Breast epithelium (tissue), 4 donors: Measurements from ENCODE around the gene ACOXL. TPM values are rescaled to one million over a fixed set of nuclear protein-coding genes. Genes with fewer than 3 reads are reported as not detected.

Experiments used
- DNase-seq, 2 donors: peaks; one replicate each; pipeline ENCODE4 v3.0.0-alpha.2; 2019; ENCODE audit warnings: low spot score in 2 of 2
- H3K27ac ChIP-seq, 2 donors: fragments of 200-600 bp; sonication (generic) in 1 of 2; one replicate each; pipeline ENCODE4 v1.5.1; 2016 to 2019; ENCODE audit warnings: mild to moderate bottlenecking in 1 of 2
- H3K27me3 ChIP-seq, 2 donors: fragments of 200-600 bp; sonication (generic) in 1 of 2; one replicate each; pipeline versions ENCODE4 v1.5.1 to v1.6.0; 2017 to 2019; ENCODE audit warnings: control low read depth in 1 of 2, mild to moderate bottlenecking in 1 of 2
- H3K36me3 ChIP-seq: fragments of 200-600 bp; one replicate; pipeline ENCODE4 v1.5.1; 2019
- H3K4me1 ChIP-seq, 2 donors: fragments of 200-600 bp; sonication (generic); one replicate each; pipeline ENCODE4 v1.5.1; 2016 to 2019; ENCODE audit warnings: control low read depth in 1 of 2
- H3K4me3 ChIP-seq, 3 donors: fragments of 200-600 bp; sonication (generic); 1 replicate in 2 of 3; 2 replicates in 1 of 3; pipeline ENCODE4 v1.5.1; 2016 to 2019; ENCODE audit warnings: mild to moderate bottlenecking in 3 of 3, moderate library complexity in 2 of 3
- H3K9me3 ChIP-seq, 2 donors: fragments of 200-600 bp; sonication (generic) in 1 of 2; one replicate each; pipeline ENCODE4 v1.5.1; 2016 to 2019; ENCODE audit warnings: control low read depth in 1 of 2
- POLR2A ChIP-seq: fragments of 450-650 bp; IDR thresholded peaks from one replicate; pipeline ENCODE4 v1.6.1; 2016; ENCODE audit warnings: antibody characterized with exemption, mild to moderate bottlenecking, moderate library complexity
- POLR2AphosphoS5 ChIP-seq, 3 donors: sonication (generic); formaldehyde crosslinking; IDR thresholded peaks; one replicate each; pipeline ENCODE4 v1.6.1; 2017; ENCODE audit warnings: antibody characterized with exemption in 3 of 3
- intact Hi-C: fragments of 100-400 bp; cut with DNase I; formaldehyde crosslinking; loops from one replicate; pipeline ENCODE4 v1.15.1; 2023; ENCODE audit warnings: low total_unique reads
- total RNA-seq, 3 donors: library from RNA; depleted of rRNA; stranded (reverse); fragments of >200 nt; gene quantifications; one replicate each; pipeline ENCODE4 v1.1.0, GENCODE V29; 2016
- TF ChIP-seq, protein P1 (sequence below), 3 donors: fragments of 450-650 bp; IDR thresholded peaks; one replicate each; pipeline ENCODE4 v1.5.1; 2016 to 2017; ENCODE audit warnings: antibody characterized with exemption in 3 of 3, mild to moderate bottlenecking in 3 of 3, moderate library complexity in 3 of 3

The ACOXL gene
- total RNA-seq, 3 donors from 2014 or later = not detected

DNA sequence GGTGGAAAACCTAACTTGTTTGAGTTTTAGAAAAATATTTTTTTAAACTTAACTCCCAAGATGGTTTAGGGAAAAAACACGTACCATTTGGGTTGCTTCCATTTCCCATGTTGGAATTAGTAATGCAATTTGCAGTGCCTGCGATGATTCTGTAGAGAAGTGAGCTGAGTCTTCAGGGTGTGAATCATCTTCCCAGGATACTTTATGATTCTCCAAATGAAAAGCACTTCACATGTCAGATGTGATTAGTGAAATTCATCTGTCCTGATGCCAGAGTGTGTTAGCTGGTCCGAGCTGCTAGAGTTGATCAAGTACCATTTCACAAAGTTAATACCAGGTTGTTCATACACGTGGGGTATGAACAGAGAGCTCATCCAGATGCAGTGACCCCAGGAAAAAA is 59.1 kb downstream of the ACOXL start:
- DNase-seq = no peak
- intact Hi-C loops = no loop called here
- peaks cover 0 to 30% of the 10 kb centered on the region in 2 donors for H3K27me3 ChIP-seq
- H3K36me3 ChIP-seq = no peaks in the 10 kb centered on the region
- no peaks in the 10 kb centered on the region for H3K9me3 ChIP-seq
- H3K27ac ChIP-seq = no peak overlapping the region
- TF ChIP-seq POLR2A = no peak
- TF ChIP-seq, protein P1, sequence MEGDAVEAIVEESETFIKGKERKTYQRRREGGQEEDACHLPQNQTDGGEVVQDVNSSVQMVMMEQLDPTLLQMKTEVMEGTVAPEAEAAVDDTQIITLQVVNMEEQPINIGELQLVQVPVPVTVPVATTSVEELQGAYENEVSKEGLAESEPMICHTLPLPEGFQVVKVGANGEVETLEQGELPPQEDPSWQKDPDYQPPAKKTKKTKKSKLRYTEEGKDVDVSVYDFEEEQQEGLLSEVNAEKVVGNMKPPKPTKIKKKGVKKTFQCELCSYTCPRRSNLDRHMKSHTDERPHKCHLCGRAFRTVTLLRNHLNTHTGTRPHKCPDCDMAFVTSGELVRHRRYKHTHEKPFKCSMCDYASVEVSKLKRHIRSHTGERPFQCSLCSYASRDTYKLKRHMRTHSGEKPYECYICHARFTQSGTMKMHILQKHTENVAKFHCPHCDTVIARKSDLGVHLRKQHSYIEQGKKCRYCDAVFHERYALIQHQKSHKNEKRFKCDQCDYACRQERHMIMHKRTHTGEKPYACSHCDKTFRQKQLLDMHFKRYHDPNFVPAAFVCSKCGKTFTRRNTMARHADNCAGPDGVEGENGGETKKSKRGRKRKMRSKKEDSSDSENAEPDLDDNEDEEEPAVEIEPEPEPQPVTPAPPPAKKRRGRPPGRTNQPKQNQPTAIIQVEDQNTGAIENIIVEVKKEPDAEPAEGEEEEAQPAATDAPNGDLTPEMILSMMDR (IDR thresholded peaks at IDR 0.05) = no peak
- TF ChIP-seq POLR2AphosphoS5 (IDR thresholded peaks at IDR 0.05) = no peak
- no peaks in the 10 kb centered on the region for H3K4me1 ChIP-seq
- no peak overlapping the region for H3K4me3 ChIP-seq

DNA sequence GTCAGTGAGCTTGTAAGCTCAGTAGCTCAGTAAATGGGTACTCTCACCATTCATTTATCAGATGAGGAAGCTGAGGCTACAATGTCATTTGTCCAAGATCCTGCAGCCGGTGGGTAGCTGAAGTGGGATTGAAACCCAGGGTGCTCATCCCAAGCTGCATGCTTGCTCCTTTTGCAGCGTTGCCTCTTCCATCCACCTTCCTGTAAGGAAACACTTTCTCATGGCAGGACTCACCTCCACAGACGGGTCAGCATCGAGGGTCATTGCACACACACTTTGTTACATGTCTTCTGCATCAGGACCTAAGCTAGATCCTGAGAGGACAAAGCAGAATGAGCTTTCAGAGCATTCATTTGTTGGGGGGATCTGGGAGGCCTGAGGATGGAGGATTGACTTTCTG is 60.7 kb downstream of the ACOXL start:
- intact Hi-C loops = no loop called here
- TF ChIP-seq, protein P1 (IDR thresholded peaks at IDR 0.05) = no peak
- TF ChIP-seq POLR2A (no peak), POLR2AphosphoS5 (IDR thresholded peaks at IDR 0.05) (no peak)
- no peak for DNase-seq
- Histone ChIP-seq H3K27ac (no peak overlapping the region), H3K4me3 (no peak overlapping the region), H3K27me3 (peaks cover 0 to 28% of the 10 kb centered on the region in 2 donors), H3K4me1 (no peaks in the 10 kb centered on the region), H3K9me3 (no peaks in the 10 kb centered on the region), H3K36me3 (no peaks in the 10 kb centered on the region)

DNA sequence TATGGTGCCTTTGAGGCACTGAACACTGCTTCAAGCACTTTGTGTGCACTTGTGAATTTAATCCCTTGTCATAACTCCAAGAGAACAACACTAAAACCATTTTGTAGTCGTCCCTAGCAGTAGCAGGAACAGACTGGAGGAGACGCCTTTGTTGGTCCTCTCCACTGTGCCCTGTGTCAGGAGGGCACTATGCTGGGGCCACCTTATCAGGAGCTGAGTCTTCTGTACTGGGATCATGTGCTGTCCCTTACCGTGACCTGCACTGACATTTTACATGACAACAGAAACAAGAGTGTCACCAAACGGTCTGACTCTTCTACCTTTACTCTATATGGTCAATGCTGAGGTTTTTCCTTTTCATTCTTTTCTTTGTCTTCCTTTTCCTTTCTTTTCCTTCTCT is 62.0 kb downstream of the ACOXL start:
- H3K27ac ChIP-seq = no peak overlapping the region
- intact Hi-C loops = loop anchor here (2.0 kb wide), 1 partner anchor 58 kb away; no protein-coding TSS in a partner anchor
- no peak for DNase-seq
- H3K4me3 ChIP-seq = no peak overlapping the region
- peaks cover 0 to 28% of the 10 kb centered on the region in 2 donors for H3K27me3 ChIP-seq
- H3K9me3 ChIP-seq = no peaks in the 10 kb centered on the region
- TF ChIP-seq POLR2A = no peak
- TF ChIP-seq, protein P1 (IDR thresholded peaks at IDR 0.05) = no peak
- TF ChIP-seq POLR2AphosphoS5 (IDR thresholded peaks at IDR 0.05) = no peak
- no peaks in the 10 kb centered on the region for H3K36me3 ChIP-seq
- H3K4me1 ChIP-seq = no peaks in the 10 kb centered on the region

DNA sequence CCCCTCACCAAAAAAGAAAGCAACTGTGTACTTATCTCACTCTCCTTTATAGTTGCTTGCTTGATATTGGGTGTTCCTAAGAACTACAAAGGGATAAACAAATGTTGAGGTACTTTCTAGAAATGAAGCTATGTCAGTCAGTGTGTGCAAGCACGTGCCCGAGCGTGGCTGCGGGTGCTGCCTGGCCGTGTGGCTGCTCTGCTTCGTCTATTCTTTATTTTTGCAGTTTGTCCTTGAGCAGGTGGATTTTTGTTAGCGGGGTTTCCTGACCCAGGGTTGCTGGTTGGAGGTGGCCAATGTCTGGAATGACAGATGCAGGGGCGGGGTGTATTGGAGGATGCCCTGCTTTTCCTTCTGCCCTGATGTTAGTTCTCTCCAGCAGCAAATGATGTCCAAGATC is 62.6 kb downstream of the ACOXL start:
- Histone ChIP-seq H3K36me3 (no peaks in the 10 kb centered on the region), H3K9me3 (no peaks in the 10 kb centered on the region), H3K4me1 (no peaks in the 10 kb centered on the region), H3K27me3 (peaks cover 0 to 28% of the 10 kb centered on the region in 2 donors), H3K4me3 (no peak overlapping the region), H3K27ac (no peak overlapping the region)
- no peak for TF ChIP-seq POLR2AphosphoS5 (IDR thresholded peaks at IDR 0.05)
- TF ChIP-seq, protein P1 (IDR thresholded peaks at IDR 0.05) = no peak
- no peak for TF ChIP-seq POLR2A
- no peak for DNase-seq
- intact Hi-C loops = loop anchor here (2.0 kb wide), 1 partner anchor 58 kb away; no protein-coding TSS in a partner anchor

DNA sequence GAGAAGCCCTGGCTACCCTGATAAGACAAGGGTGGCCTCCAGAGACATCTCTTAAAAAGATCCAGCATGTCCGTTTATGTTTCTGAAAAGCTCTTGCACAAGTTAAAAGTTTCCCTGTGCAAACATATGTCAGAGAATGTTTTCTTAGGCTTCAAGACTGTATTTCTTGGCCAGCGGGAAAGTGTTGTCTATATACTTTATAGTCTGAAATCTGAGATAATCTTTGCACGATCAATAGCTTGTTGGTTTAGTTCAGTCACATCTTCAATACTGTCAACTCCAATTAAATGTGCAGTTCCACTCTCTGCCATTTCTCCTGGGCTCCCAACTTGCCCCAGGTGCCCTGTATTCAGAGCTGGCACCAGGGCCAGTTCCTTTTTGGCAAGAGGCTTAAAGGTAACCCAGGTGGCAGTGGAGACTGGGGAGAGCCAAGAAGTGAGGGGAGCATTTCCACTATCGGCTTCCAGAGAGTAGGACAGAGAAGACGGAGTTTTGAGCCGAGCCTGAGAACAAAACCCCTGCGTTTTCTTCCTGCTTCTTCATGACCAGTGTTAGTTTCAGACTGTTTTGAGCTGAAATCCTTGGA is 64.4 kb downstream of the ACOXL start:
- Histone ChIP-seq H3K4me1 (no peaks in the 10 kb centered on the region), H3K36me3 (no peaks in the 10 kb centered on the region), H3K27ac (no peak overlapping the region), H3K9me3 (no peaks in the 10 kb centered on the region), H3K4me3 (no peak overlapping the region), H3K27me3 (peaks cover 0 to 28% of the 10 kb centered on the region in 2 donors)
- no peak for DNase-seq
- TF ChIP-seq POLR2AphosphoS5 (IDR thresholded peaks at IDR 0.05) = no peak
- TF ChIP-seq POLR2A = no peak
- TF ChIP-seq, protein P1 (IDR thresholded peaks at IDR 0.05) = peak in 1 of 3 donors; percentile 32
- intact Hi-C loops = no loop called here
